Natural killer cell (primary cell): ENCODE results near the gene DLD. TPM values are rescaled to one million over a fixed set of nuclear protein-coding genes. Genes with fewer than 3 reads are reported as not detected.

Experiments used
- ATAC-seq, 3 donors: fragments of 150-1000 bp in 2 of 3; fragments of 200-7000 bp in 1 of 3; cut with Tn5 transposase; 1 replicate in 1 of 3; 2 replicates in 2 of 3; pipeline ENCODE4 v1.10.0; 2021; ENCODE audit warnings: mild to moderate bottlenecking in 2 of 3, moderate library complexity in 2 of 3
- DNase-seq, 2 donors: peaks; one replicate each; pipeline versions ENCODE4 v3.0.0 to v3.0.0-alpha.2; 2013 to 2021; ENCODE audit warnings: mixed read lengths in 1 of 2
- H3K27ac ChIP-seq: one replicate; pipeline ENCODE4 v1.5.1; 2013; ENCODE audit warnings: mild to moderate bottlenecking, low read length
- H3K27me3 ChIP-seq: one replicate; pipeline ENCODE4 v1.6.1; 2013; ENCODE audit warnings: low read length; ENCODE audit not compliant: control insufficient read depth, insufficient read depth
- H3K36me3 ChIP-seq: one replicate; pipeline ENCODE4 v1.6.1; 2013; ENCODE audit warnings: low read length; ENCODE audit not compliant: control insufficient read depth, insufficient read depth
- H3K4me1 ChIP-seq: one replicate; pipeline ENCODE4 v1.6.1; 2013; ENCODE audit warnings: low read length; ENCODE audit not compliant: control insufficient read depth, insufficient read depth
- H3K4me3 ChIP-seq: one replicate; pipeline ENCODE4 v1.5.1; 2013; ENCODE audit warnings: low read length
- H3K9me3 ChIP-seq: one replicate; pipeline ENCODE4 v1.6.1; 2013; ENCODE audit warnings: low read length; ENCODE audit not compliant: control insufficient read depth, insufficient read depth
- H3K27ac Mint-ChIP-seq, 2 donors: one replicate each; pipeline ENCODE4 v1.8.0; 2022; ENCODE audit warnings: mild to moderate bottlenecking in 2 of 2, mixed read lengths in 2 of 2, moderate library complexity in 1 of 2
- H3K27me3 Mint-ChIP-seq, 2 donors: one replicate each; pipeline ENCODE4 v1.8.0; 2022; ENCODE audit warnings: low read depth in 2 of 2, mixed read lengths in 2 of 2
- H3K36me3 Mint-ChIP-seq: one replicate; pipeline ENCODE4 v1.8.0; 2022; ENCODE audit warnings: mixed read lengths
- H3K4me1 Mint-ChIP-seq, 2 donors: one replicate each; pipeline ENCODE4 v1.8.0; 2022; ENCODE audit warnings: mixed read lengths in 2 of 2
- H3K4me3 Mint-ChIP-seq: one replicate; pipeline ENCODE4 v1.8.0; 2022; ENCODE audit warnings: mild to moderate bottlenecking, moderate library complexity, mixed read lengths
- H3K9me3 Mint-ChIP-seq, 2 donors: one replicate each; pipeline ENCODE4 v1.8.0; 2022; ENCODE audit warnings: mixed read lengths in 2 of 2
- CTCF ChIP-seq: fragments of 200-600 bp; IDR thresholded peaks from one replicate; pipeline ENCODE4 v1.8.0; 2022; ENCODE audit warnings: antibody characterized with exemption
- WGBS: methylation state at CpG from one replicate; pipeline ENCODE4 v1.1.7; 2013; ENCODE audit warnings: missing lambda C conversion rate; ENCODE audit not compliant: insufficient coverage; 5-methylcytosine and 5-hydroxymethylcytosine counted together
- intact Hi-C: fragments of 100-400 bp; cut with micrococcal nuclease; formaldehyde crosslinking; loops from one replicate; pipeline ENCODE4 v1.14.2; 2022
- total RNA-seq, 4 donors: library from RNA; stranded (reverse); fragments of 120-200 nt in 1 of 4; gene quantifications; one replicate each; pipeline versions ENCODE4 v1.2.3 to v1.2.4, GENCODE V29; 2013 to 2022

DLD gene
- total RNA-seq, 3 donors from 2014 or later (not counting 1 experiment from before 2014, with no cell fraction given), result 72.2 to 81.4 (median 80.9) TPM

- no peak for TF ChIP-seq CTCF
- peak; percentile 71 to 90 (median 77) for ATAC-seq
- H3K4me3 ChIP-seq, result no peak overlapping the region
- Mint-ChIP-seq H3K36me3 (no peaks in the 10 kb centered on the region), H3K27me3 (no peaks in the 10 kb centered on the region), H3K9me3 (no peaks in the 10 kb centered on the region), H3K4me1 (peaks cover 27 to 46% of the 10 kb centered on the region in 2 donors), H3K4me3 (peak overlapping the region; percentile 68), H3K27ac (peak overlapping the region; percentile 66 to 77)
- no peaks in the 10 kb centered on the region for H3K27me3 ChIP-seq
- 53% methylated on average over 2 of the region's 4 CpGs for WGBS
- H3K9me3 ChIP-seq, result no peaks in the 10 kb centered on the region
- H3K36me3 ChIP-seq, result no peaks in the 10 kb centered on the region
- intact Hi-C loops, result no loop called here
- peaks cover 21% of the 10 kb centered on the region for H3K4me1 ChIP-seq
- peak overlapping the region; percentile 71 for H3K27ac ChIP-seq
- peak in 1 of 2 donors; percentile 60 for DNase-seq
Measured at GRCh38 chr7:107856806-107857540, 34.0 kb upstream of the DLD start.

GRCh38 chr7:107857541-107857912, 33.5 kb upstream of the DLD start:
- Histone ChIP-seq H3K4me3 (no peak overlapping the region), H3K27ac (peak overlapping the region; percentile 71), H3K4me1 (peaks cover 21% of the 10 kb centered on the region), H3K9me3 (no peaks in the 10 kb centered on the region), H3K27me3 (no peaks in the 10 kb centered on the region), H3K36me3 (no peaks in the 10 kb centered on the region)
- WGBS, result 80% methylated on average over 2 of the region's 2 CpGs
- Mint-ChIP-seq H3K4me1 (peaks cover 27 to 46% of the 10 kb centered on the region in 2 donors), H3K27me3 (no peaks in the 10 kb centered on the region), H3K27ac (peak overlapping the region; percentile 66 to 77), H3K9me3 (no peaks in the 10 kb centered on the region), H3K36me3 (no peaks in the 10 kb centered on the region), H3K4me3 (peak overlapping the region; percentile 68)
- DNase-seq (no peak), ATAC-seq (peak; percentile 3 to 71 (median 47))
- intact Hi-C loops, result no loop called here
- no peak for TF ChIP-seq CTCF

GRCh38 chr7:107858280-107858679, 32.7 kb upstream of the DLD start:
- Histone ChIP-seq H3K9me3 (no peaks in the 10 kb centered on the region), H3K36me3 (no peaks in the 10 kb centered on the region), H3K4me3 (no peak overlapping the region), H3K4me1 (peaks cover 21% of the 10 kb centered on the region), H3K27ac (peak overlapping the region; percentile 8), H3K27me3 (no peaks in the 10 kb centered on the region)
- H3K9me3 Mint-ChIP-seq, result no peaks in the 10 kb centered on the region
- intact Hi-C loops, result no loop called here
- H3K4me3 Mint-ChIP-seq, result peak overlapping the region; percentile 7
- H3K27me3 Mint-ChIP-seq, result no peaks in the 10 kb centered on the region
- TF ChIP-seq CTCF, result no peak
- no peaks in the 10 kb centered on the region for H3K36me3 Mint-ChIP-seq
- peaks cover 27 to 46% of the 10 kb centered on the region in 2 donors for H3K4me1 Mint-ChIP-seq
- DNase-seq, result no peak
- WGBS, result 88% methylated on average over 5 of the region's 5 CpGs
- no peak for ATAC-seq
- H3K27ac Mint-ChIP-seq, result peak overlapping the region; percentile 17 to 66
